ENCODE results near the gene KCNMA1.

The KCNMA1 gene

GRCh38 chr10:77633376-77633775 lies 4.2 kb downstream of the KCNMA1 start:
- no peak for DNase-seq (ENCODE audit: low spot score)

GRCh38 chr10:77631241-77631640 lies 6.4 kb downstream of the KCNMA1 start:
- DNase-seq (ENCODE audit: low spot score) = no peak

GRCh38 chr10:77630507-77630848 lies 7.1 kb downstream of the KCNMA1 start:
- no peak for DNase-seq (ENCODE audit: low spot score)

- DNase-seq (ENCODE audit: low spot score) = no peak
Observed at GRCh38 chr10:77629775-77630506, 7.7 kb downstream of the KCNMA1 start.

GRCh38 chr10:77628906-77629730 lies 8.5 kb downstream of the KCNMA1 start:
- DNase-seq (ENCODE audit: low spot score) = no peak

- DNase-seq (ENCODE audit: low spot score) = no peak
Observed at GRCh38 chr10:77626266-77626935, 11.2 kb downstream of the KCNMA1 start.

- no peak for DNase-seq (ENCODE audit: low spot score)
Observed at GRCh38 chr10:77625379-77625778, 12.2 kb downstream of the KCNMA1 start.

GRCh38 chr10:77622889-77623291 lies 14.7 kb downstream of the KCNMA1 start:
- no peak for DNase-seq (ENCODE audit: low spot score)

GRCh38 chr10:77620731-77621130 lies 16.9 kb downstream of the KCNMA1 start:
- DNase-seq (ENCODE audit: low spot score) = no peak

- DNase-seq (ENCODE audit: low spot score) = no peak
Observed at GRCh38 chr10:77619964-77620703, 17.5 kb downstream of the KCNMA1 start.

- no peak for DNase-seq (ENCODE audit: low spot score)
Observed at GRCh38 chr10:77618117-77618516, 19.5 kb downstream of the KCNMA1 start.

GRCh38 chr10:77616766-77617165 lies 20.8 kb downstream of the KCNMA1 start:
- DNase-seq (ENCODE audit: low spot score) = no peak

- no peak for DNase-seq (ENCODE audit: low spot score)
Observed at GRCh38 chr10:77614778-77615625, 22.6 kb downstream of the KCNMA1 start.

GRCh38 chr10:77613476-77614130 lies 24.0 kb downstream of the KCNMA1 start:
- no peak for DNase-seq (ENCODE audit: low spot score)

- no peak for DNase-seq (ENCODE audit: low spot score)
Observed at GRCh38 chr10:77611670-77612069, 25.9 kb downstream of the KCNMA1 start.

GRCh38 chr10:77611221-77611620 lies 26.4 kb downstream of the KCNMA1 start:
- DNase-seq (ENCODE audit: low spot score) = no peak

GRCh38 chr10:77609781-77610272 lies 27.8 kb downstream of the KCNMA1 start:
- no peak for DNase-seq (ENCODE audit: low spot score)

- no peak for DNase-seq (ENCODE audit: low spot score)
Observed at GRCh38 chr10:77608281-77608680, 29.3 kb downstream of the KCNMA1 start.

- DNase-seq (ENCODE audit: low spot score) = no peak
Observed at GRCh38 chr10:77606751-77607150, 30.9 kb downstream of the KCNMA1 start.

- no peak for DNase-seq (ENCODE audit: low spot score)
Observed at GRCh38 chr10:77605466-77605865, 32.1 kb downstream of the KCNMA1 start.

- no peak for DNase-seq (ENCODE audit: low spot score)
Observed at GRCh38 chr10:77604941-77605351, 32.7 kb downstream of the KCNMA1 start.

Data from CD4-positive, alpha-beta T cell treated with Interleukin-2 at 100 ng/mL for 4 hours (primary cell).